ENCODE measurements around the gene PRDM16.

PRDM16 gene

DNA sequence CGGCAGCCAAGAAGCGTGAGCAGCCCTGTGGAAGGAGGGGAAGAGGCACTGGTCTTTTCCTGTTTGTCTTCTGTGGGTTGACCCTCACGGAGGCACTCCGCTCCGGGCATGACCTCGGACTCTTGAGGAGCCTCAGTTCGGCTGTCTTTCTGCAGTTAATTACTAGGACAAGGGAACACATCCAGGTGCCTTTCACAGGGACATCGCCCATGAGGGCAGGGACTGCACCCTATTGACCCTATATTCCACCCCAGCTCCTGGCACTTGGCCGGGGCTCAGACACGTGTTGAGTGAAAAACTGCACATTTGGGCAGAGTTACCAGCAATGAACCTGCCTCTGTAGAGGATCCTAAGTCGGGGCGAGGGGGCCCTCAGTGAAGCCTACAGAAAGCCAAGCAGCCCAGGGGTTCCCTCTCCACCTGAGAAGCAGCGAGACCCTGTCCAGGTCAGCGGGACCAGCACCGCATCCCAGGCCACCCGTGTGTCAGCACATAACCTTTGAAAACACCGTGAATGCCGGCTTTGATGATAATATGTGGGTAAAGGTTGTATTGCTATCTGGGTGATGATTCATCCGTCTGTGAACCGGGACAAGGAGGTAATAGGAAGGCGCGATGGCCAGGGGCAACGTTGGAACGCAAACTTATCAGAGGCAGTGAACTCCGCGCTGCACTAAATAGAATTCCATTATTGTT is 224.0 kb downstream of the PRDM16 start:
- DNase-seq = no peak

DNA sequence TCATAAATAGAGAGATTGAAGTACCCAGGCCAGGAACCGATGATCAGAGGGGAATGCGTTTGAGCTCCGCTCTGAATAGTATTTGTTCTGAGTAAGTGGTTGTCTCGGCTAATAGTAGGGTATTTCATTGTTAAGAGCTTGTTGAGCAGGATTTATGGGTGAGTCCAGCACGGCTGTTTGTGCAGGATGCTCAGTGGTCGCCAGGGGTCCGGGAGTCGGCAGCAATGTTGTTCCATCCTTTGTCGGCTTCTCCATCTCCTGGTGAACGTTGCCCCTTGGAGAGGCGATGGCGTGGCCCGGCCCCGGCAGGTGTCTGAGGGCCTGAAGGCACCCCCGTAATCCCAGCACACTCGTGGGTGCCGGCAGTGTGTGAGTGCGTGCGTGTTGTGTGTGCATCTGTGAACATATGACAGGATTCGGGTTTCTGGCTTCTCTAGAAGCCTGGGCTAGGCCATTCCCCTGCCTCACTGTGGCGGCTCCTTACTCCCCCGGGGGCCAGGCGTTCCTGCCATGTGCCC is 224.6 kb downstream of the PRDM16 start:
- no peak for DNase-seq

DNA sequence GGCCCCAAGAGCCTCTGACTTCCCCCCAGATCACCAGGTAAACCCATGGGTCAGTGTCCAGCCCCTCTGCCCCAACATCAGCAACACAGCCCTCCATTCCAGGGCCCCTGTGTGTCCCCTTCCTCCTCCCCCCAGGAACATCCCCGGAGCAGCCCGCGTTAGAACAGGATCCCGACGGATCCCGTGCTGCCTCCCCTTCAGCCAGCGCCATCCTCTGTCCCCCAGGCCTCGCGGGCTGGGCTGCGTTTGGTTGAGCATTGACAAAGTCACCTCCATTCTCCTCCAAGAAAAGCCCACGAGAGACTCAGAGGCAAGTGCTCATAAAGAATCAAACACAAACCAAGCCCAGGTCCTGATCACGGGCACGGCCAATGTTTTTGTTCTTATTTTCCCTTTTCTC is 225.4 kb downstream of the PRDM16 start:
- no peak for DNase-seq

DNA sequence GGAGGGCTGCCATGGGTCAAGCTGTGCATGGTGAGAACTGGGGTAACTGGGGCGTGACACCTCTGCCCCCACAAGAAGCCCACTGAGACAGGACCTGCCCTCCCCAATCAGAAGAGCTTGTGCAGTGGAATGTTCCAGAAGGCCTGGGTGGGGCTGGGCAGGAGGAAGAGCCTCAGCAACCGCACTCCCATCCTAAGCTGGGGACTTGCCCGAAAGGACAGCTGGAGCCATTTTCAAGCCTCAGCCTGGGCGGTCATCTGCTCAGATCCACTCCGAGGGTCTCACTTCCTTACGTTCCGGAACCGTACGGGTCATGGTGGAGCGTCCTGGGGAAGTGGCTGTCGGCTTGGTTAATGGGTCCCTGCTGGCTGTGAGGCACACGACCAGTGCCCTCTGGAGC is 226.8 kb downstream of the PRDM16 start:
- DNase-seq = no peak

DNA sequence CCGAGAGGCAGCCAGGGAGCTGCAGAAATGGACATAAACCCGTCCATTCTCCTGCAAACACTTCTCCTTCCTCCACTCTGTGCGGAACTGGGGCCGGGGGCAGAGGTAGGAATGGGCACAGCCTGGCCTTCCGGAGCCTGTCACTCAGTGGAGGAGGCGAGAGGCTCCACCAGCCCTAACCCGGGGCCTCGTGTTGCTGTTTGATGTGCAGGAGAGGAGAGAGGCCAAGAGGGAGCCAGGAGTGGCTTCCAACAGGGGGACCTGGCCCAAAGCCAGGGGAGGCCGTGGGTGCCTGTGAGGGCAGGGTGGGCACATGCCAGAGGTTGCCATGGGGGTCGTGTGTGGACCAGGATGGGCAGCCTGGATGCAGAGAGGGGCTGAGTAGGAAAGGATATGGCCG is 227.3 kb downstream of the PRDM16 start:
- DNase-seq = no peak

DNA sequence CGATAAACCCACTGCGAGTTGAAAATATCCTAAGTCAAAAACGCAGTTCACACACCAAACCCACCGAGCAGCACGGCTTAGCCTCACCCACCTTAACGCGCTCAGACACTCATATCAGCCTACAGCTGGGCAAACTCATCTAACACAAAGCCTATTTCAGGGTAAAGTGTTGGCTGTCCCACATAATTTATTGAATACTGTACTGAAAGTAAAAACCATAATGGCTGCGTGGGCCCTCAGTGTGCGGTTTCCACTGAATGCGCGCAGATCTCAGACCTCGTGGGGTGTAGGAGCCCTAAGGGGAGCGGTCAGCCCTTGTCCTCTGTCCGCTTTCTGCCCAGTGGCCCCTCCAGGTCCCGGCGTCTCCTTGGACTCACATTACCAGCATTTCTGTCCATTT is 227.8 kb downstream of the PRDM16 start:
- no peak for DNase-seq

DNA sequence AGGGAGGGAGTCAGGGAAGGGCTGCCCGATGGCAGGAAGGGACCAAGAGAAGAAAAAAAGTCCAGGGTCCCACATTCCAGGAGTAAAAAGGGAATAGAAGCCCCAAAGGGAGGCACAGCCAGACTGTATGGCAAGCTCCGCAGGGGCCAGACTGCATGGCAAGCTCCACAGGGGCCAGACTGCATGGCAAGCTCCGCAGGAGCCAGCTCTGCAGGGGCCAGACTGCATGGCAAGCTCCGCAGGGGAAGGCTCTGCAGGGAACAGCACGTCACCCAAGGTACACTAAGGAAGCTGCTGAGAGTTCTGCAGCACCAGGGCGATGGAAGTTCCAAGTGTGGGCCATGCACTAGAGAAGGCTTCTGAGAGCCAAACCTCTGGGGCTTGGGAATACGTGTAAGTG is 228.8 kb downstream of the PRDM16 start:
- DNase-seq = no peak

DNA sequence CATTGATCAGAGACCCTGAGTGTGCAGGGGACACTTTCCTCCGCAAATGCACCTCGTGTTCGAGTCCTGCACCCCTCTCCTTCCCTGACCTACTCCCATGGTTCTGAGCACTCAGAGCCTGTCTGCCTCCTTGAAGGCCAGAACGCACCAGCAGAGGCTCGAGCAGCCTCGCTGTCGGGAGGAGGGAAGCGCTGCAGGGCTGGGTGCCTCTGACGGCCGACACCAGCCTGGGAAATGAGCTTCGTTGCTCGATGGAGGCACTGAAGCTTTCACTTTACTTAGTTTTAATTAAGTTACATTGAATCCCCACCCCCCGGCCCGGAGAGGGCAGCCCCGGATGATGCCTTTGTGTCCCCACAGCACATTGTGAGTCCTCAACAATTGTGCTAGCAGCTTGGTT is 229.2 kb downstream of the PRDM16 start:
- no peak for DNase-seq

DNA sequence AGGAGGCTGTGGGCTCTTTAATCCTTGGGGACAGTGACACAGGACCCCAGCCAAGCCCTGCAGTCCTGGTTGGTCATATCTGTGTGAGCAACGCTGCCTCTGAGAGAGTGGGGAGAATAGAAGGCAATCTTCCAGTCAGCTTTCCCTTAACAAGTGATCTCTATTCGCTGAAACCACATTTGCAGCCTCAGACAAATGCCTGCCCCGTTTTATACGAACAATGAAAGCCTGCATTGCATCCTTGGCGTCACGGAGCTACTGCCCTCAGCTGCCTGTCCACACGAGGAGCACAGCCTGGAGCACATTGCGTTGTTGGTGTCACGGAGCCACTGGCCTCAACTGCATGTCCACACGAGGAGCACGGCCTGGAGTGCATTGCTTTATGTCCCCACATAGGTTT is 235.2 kb downstream of the PRDM16 start:
- no peak for DNase-seq

DNA sequence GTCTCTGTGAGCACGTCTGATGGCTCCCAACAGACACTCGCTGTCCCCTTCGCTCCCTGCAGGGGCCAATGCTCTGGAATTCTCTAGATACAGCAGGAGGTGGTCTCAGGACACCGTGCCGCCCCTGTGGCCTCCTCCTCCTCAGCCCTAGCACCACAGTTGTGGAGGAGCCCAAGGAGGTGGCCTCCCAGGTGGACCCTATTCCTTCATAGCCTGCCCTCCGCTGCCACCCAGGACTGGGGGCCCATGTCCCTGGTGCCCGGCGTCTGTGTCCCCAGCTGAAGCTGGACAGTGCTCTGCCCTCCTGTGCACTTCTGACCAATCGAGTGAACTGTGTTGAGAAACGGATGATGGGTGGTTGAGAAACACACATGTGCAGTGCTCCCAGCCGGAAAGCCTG is 235.7 kb downstream of the PRDM16 start:
- no peak for DNase-seq

DNA sequence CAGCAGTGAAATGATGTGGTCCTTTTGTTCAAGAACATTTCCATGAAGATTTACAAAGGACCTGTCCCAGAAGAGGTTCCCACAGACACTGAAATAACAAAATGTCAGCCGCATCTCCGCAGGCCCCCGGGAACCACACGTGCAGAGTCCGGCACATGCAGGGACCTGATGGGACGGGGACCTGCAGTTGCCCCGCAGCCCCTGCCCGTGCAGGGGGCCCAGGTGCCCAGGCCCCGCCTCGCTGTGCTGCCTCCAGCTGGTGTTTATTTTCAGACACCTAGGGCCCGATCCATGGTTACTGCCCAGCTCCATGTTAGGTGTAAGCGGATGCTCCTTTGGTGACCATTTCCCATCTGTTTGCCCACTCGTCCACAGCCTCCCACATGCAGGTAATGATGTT is 236.2 kb downstream of the PRDM16 start:
- no peak for DNase-seq

DNA sequence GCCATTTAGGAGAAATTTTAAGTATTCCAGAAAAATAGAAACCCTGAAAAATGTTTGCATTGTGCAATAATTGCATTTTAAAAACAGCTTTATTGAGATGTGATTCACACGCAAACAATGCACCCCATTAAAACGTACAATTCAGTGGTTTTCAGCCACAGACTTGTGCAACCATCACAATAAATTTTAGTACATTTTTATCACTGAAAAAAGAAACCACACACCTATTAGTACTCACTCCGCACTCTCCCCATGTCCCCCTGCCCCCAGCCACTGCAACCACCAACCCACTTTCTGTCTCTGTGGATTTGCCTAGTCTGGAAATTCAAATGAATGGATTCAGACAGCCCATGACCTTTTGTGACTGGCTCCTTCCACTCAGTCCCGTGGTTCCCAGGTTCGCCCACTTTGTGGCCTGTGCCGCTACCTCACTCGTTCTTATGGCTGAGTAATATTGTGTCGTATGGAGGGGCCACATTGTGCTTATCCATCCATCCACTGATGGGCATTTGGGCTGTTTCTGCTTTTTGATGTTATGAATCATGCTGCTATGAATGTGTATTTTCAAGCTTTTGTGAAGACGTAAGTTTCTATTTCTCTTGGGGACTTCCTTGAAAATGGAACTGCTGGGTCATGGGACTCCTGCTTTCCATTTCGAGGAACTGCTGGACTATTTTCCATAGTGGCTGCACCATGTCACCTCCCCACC is 237.7 kb downstream of the PRDM16 start:
- DNase-seq = peak; percentile 94

DNA sequence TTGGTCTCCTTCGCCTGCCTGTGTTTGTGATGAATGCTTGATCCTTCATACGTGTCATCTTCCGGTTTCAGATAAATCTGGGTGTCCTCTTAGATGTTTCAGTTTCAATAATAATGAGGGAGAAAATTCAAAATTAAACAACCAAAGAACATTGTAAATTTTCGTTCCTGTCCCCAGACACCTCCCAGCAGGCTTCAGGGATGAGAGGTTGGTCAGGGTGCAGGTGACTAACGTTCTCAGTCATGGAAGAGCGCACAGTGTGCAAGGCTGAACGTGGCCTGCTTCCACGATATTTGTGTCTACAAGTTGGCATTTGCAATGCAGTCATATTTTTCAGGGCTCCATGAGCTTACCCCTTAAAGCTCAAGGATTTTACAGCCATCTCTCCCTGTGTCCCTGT is 238.4 kb downstream of the PRDM16 start:
- no peak for DNase-seq

DNA sequence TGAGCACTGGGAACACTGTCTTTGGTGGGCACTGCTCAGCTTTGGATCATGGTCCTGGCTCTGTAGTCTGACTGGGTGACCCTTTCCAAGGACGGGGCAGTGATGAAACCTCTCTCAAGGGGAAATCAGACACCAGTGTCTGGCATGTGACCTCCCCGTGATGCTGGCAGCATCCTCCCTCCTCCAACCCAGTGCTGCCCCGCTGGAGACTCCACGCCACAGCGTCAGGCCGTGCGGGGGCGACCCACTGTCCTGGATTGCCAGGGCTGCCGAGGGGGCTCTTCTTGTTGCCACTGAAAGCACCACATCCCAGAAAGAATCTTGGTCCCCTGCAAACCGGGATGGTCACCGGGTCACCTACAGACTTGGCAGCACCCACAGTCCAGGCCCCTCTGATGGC is 239.1 kb downstream of the PRDM16 start:
- no peak for DNase-seq

DNA sequence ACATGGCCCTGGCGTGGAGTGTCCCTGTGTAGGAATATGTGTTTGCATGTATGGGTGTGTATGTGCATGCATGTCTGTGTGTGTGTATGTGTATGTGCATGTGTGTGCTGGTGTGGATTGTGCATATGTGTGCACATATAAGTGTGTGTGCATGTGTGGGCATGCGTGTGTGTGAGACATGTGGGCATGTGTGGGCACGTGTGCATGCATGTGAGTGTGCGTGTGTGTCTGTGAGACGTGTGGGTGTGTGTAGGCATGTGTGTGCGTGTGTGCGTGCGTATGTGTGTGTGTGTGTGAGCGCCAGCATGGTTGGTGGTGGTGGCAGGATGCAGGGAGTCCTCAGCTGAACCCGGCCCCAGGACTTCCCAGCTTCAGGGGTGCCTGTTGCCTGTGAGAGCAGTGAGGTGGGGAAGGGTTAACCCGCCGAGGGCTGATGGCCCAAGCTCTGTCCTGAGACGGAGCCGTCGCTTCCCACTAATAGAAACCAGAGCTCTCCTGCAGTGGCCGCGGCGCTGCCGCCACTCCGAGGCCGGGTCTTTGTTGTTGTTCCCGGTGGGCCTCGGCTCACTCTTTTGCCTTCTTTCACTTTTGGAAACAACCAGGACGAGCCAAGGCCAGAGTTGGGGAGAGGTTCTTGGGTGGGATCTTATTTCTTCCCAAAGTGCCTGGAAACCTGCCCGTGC is 241.9 kb downstream of the PRDM16 start:
- no peak for DNase-seq

DNA sequence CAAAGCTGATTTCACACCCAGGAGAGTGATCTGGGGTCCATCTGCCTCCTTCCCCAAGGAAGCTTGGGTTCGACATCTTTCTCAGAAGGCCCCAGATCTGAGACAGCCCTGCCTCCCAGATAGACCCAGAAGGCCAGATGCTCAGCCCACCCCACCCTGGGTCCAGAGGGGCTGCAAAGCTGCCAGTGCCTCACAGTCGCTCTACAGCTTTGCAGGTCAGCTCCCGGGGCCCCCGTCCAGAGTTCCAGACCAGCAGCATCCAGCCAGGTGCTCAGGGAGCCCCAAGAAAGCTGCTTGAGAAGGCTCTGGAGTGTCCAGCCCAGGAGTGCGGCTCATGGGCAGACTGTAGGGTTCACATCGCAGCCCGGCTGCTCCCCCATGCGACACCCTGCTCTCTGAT is 242.7 kb downstream of the PRDM16 start:
- no peak for DNase-seq

DNA sequence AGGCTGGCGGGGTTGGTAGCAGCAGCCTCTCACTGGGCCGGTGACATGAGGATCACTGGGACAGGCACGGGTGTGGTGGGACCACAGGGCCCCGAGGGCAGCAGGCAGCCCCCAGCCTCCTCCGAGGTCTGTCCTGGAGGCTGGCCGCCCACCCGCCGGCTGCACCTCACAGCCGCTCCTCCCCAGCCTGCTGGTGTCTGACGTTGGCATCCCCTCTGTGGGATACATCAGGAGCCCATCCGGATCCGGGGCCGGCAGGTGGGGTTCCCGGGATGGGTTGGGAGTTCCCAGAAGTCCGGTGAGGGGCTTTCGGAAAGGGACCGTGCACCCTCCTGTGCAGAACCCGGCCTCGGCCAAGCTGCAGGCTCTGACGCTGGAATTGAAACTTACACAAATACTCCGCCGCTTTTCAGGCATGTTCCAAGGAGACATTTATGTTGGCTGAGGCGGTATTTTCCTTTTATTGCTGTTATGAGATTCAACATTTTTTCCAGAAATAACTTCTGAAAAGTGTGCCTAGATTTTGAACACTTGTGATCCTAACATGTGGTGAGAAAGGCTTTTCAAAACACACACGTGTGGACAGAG is 243.4 kb downstream of the PRDM16 start:
- no peak for DNase-seq

DNA sequence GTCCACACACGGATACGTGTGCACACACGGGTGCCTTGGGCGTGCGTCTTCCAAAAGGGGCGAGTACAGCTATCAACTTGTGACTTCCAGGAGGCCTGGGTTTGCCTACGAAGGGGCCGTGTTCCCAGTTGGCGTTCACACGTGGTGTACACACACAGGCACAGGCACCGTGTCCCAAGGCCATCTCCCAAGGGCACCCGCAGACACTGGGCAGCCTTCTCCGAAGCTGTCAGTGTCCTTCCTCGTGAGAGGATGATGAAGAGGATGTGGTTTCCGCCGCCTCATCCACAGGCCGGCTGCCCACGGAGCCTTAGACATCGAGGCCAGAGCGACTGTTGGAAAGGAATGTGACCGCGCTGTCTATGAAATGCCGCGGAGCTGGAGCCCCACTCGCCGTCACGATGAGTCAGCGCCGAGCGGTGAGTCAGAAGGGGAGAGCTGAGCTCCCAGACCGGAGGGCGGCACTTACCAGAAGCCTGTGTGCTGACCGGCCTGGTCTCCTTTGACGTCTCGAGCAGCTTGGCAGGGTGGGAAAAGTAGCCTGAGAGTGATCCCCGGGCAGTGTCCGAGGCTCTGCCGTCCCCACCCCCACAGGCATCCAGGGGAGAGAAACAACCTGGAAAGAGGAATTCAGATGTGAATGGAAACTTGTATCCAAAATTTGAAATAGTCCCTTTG is 244.0 kb downstream of the PRDM16 start:
- DNase-seq = peak; percentile 99

DNA sequence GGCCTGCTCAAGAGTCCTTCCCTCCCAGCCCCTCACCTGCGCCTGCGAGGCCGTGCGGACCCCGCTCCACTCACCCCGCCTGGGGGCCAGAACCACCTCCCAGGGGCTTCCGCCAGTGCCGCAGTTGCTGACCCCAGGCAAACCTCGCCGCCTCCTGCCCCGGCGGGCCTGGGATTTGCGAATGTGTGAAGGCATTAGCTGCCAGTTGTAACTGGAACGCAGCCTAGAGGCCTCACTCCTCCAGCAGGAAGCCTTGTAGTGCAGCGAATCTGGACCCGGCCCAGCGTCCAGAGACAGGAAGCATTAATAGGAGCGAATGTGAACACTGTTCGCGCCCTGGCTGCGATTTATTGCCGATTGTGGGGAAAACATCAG is 244.6 kb downstream of the PRDM16 start:
- DNase-seq = peak; percentile 96

DNA sequence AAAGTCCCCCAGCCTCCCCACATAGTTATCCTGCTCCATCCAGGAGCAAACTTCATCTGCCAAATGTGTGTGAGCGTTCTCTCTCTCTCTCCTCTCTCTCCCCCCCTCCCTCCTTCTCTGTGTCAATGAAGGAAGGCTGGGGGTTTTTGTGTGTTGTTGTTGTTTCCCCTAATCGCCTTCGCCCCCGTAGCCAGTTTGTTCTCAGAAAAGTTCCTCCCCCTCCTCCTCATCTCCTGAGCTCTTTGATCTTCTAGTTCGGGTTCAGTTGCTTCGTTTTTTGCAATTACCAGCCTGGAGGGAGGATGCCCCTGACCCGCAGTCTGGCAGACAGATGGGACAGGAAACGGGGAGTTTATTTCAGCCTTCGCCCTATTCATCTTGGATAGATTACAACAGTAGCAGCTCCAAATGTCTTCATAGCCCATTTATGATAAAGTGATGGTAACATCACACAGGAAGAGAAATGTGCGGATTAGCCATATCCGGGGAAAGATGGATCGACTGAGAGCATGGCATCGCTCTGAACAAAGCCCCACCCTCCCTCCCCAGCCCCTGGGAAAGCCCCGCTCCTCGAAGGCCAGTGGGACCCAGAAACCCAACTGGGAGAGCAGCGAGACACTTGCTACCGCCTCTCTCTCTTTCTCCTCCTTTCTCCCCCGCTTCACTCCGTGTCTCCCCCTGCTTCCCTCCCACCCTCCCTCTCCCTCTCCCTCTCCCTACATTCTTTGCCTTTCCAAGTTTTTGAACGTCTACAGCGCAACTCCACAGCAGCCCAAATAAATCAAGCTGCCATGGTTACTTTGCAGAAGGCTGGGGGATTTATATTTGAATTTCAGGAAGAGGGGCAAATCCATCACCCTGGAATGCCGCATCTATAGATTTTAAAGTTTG is 245.7 kb downstream of the PRDM16 start:
- DNase-seq = peak; percentile 83

DNA sequence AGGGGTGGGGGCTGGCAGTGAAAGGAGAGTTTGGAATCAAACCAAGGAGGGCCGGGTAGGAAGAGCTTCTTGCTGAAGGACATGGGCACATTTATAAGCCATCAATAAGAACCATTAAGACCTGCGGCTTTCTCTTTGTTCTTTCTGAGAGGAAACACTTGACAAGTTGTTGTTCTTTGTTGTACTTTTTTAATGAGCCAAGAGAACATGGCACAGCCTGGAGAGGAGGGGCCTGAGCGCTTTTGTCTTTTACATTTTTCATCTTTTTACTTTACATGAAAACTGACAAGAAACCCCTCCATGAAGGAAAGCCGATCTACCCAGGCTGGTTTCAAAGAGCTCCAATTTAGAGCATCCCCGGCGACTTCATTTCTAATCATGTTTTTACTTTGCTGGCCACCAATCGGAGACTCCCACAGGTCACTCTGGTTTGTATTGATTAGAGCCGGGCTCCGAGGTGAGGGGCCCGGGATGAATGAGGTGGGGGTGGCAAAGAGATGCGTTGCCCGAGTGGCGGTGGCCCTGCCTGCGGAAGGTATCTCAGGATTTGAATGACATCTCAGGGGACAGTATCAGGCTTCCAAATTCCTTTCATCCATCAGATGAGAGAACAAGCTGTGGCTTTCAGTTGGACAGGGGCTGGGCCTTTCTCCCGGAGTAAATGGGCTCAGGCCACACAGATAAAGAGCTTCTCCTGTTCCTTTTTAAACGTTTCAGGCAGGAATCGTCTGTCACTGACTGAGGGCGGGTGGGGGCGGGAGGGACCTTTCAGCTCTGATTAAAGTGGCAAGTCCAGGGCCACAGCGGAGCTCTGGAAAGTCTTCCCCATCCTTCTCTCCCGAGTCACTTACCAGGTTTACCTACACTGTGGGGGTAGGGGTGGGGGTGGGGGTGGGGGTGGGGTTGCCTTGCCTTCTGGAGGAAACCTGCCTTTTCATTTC is 246.7 kb downstream of the PRDM16 start:
- no peak for DNase-seq
